Measurements from ENCODE around the gene THTPA.

Gene THTPA

DNA sequence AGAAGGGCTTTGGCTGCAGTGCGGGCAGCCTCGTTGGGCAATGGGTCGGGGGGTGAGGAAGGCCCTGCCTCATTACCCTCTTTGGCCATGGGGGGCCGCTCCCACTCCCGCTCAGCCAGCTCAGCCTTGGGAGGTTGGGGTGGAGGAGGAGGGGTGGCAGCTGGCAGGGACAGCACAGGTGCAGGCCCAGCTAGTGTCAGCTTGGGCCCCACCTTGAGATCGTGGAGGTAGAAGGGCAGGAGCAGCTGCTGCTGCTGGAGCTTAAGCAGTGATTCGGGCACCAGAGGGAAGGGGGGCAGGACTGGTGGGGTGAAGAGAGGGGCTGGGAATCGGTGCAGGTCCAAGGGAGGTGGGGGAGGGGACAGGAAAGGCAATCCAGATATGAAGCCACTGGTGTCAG, 30.5 kb upstream of the THTPA start:
- DNase-seq (ENCODE audit: low spot score): no peak
- in situ Hi-C loops (cut with MboI; ENCODE audit: low sequenced_read_pairs, unreplicated experiment): no loop called here
- TF ChIP-seq, protein P1, sequence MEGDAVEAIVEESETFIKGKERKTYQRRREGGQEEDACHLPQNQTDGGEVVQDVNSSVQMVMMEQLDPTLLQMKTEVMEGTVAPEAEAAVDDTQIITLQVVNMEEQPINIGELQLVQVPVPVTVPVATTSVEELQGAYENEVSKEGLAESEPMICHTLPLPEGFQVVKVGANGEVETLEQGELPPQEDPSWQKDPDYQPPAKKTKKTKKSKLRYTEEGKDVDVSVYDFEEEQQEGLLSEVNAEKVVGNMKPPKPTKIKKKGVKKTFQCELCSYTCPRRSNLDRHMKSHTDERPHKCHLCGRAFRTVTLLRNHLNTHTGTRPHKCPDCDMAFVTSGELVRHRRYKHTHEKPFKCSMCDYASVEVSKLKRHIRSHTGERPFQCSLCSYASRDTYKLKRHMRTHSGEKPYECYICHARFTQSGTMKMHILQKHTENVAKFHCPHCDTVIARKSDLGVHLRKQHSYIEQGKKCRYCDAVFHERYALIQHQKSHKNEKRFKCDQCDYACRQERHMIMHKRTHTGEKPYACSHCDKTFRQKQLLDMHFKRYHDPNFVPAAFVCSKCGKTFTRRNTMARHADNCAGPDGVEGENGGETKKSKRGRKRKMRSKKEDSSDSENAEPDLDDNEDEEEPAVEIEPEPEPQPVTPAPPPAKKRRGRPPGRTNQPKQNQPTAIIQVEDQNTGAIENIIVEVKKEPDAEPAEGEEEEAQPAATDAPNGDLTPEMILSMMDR (IDR thresholded peaks at IDR 0.05; ENCODE audit: borderline replicate concordance, control extremely low read depth, extremely low read depth, insufficient read depth, missing control alignments): no peak

DNA sequence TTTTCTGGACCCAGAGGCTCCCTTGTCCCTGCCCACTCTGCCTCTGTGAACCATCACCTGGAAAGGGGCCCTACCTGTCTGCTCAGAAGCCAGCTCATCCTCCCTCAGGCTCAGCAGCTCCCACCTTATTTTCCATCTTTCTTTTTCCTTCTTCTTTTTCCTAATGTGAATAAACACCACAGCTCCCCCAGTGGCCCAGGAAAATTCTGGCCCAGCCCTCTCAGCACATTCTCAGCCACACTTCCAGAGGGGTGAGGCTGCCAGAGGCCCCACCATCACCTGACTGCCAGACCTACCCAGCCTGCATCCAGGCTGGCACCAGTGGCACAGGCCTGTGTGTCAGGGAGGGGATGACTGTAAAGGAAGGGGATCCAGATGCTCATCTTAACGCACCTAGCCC, 27.5 kb upstream of the THTPA start:
- in situ Hi-C loops (cut with MboI; ENCODE audit: low sequenced_read_pairs, unreplicated experiment): no loop called here
- no peak for DNase-seq (ENCODE audit: low spot score)
- TF ChIP-seq, protein P1 (IDR thresholded peaks at IDR 0.05; ENCODE audit: borderline replicate concordance, control extremely low read depth, extremely low read depth, insufficient read depth, missing control alignments): no peak

DNA sequence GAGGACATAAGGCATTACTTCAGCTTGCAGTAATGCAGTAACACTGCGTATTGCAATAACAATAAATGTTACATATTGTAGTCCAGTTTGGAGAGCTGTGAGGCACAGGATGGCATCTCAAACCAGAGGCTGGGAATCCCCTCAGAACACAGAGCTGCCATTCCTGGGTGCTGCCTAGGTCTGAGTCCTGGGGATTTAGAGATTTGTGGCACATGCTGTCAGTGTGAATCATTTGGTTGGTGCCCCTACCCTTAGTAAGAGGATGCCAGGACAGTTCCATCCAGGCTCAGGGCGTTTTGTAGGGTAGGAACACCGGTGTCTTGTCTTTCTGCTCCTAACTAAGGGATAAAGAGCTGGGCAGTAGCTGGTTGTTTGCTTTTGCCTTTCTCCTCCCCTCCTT, 27.1 kb upstream of the THTPA start:
- TF ChIP-seq, protein P1 (IDR thresholded peaks at IDR 0.05; ENCODE audit: borderline replicate concordance, control extremely low read depth, extremely low read depth, insufficient read depth, missing control alignments): no peak
- no peak for DNase-seq (ENCODE audit: low spot score)
- in situ Hi-C loops (cut with MboI; ENCODE audit: low sequenced_read_pairs, unreplicated experiment): no loop called here

DNA sequence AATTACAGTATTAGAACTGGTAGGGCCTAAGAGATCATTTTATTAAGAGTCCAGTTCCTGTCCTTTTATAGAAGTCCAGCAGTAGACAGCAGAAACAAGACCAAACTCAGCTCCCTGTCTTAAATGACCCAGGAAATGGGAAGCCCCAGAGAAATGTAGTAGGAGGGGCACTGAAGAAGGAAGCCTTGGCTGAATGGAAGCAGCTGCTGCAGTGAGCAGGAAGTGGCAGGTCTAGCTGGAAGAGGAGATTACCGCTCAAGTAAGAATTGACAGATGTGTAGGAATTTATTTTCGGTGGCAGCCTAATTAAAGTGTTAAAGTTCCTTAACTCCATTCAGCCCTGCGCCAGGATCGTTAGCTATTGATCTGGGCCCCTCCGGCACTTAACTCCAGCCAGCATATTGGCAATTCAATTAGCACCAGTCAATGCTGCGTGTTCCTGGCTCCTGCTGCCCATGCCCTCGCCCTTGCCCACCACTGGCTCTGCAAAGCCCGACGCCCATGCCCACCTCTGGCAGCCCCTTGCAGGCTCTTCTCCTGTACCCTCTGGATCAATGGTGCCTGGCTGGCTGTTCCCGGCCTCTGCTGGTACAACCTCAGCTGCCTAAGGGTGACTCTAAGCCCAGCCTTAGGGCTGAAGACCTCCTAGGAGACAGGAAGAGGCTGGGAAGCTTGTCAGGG, 25.6 kb upstream of the THTPA start:
- in situ Hi-C loops (cut with MboI; ENCODE audit: low sequenced_read_pairs, unreplicated experiment): no loop called here
- DNase-seq (ENCODE audit: low spot score): no peak
- TF ChIP-seq, protein P1 (IDR thresholded peaks at IDR 0.05; ENCODE audit: borderline replicate concordance, control extremely low read depth, extremely low read depth, insufficient read depth, missing control alignments): no peak

DNA sequence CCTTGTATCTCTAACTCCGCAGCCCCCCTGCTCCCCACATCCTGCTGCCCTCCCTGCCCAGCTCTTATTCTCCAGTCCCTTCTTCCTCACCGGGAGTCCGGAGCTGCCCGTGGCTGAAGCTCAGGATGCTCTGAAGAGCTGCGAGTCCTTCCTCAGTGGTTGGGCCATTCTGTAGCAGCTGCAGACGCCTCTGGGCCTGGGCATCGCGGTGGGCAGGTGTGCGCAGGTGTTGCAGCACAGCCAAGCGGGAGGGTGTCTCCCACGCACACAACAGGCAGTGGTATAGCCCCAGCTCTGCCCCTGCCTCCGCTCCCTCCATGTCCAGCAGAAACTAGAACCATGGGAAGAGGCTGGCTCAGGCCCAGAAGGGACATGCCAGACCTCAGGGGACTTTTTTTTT, 24.7 kb upstream of the THTPA start:
- in situ Hi-C loops (cut with MboI; ENCODE audit: low sequenced_read_pairs, unreplicated experiment): no loop called here
- no peak for DNase-seq (ENCODE audit: low spot score)
- TF ChIP-seq, protein P1 (IDR thresholded peaks at IDR 0.05; ENCODE audit: borderline replicate concordance, control extremely low read depth, extremely low read depth, insufficient read depth, missing control alignments): no peak

DNA sequence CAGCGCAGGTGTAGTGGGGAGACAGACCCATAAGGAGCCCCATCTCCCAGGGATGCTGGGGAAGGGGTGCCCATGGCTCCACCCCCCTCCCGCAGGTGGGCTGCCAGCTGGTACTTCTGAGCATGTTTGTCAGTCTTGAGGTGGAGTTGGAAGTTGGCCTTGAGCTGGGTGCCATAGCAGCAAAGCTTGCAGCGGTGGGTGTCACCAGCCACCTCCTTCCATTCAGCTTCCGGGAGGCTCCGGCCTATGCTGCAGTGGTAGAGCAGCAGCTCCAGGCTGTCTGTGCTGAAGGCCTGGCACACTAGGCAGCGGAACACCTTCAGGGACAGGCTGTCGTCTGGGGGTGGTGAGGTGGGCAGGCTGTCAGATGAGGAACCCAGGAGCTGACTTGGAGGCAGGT, 23.4 kb upstream of the THTPA start:
- TF ChIP-seq, protein P1 (IDR thresholded peaks at IDR 0.05; ENCODE audit: borderline replicate concordance, control extremely low read depth, extremely low read depth, insufficient read depth, missing control alignments): no peak
- no peak for DNase-seq (ENCODE audit: low spot score)

More for the DNA sequence above, 23.4 kb upstream of the THTPA start:
- in situ Hi-C loops (cut with MboI; ENCODE audit: low sequenced_read_pairs, unreplicated experiment): no loop called here

All from GM13976 (cell line).